Duodenal mucosa (tissue), 2 donors: ENCODE data around the gene AIG1.
"Not testable (repeated sequence)": the region's sequence is repeated elsewhere in the genome, so short reads cannot be mapped to it uniquely, and the experiment has no call there.

Experiments used
- H3K27ac ChIP-seq: one replicate; pipeline ENCODE4 v1.7.0; 2013; ENCODE audit warnings: low read depth, low read length
- H3K27me3 ChIP-seq, 2 donors: one replicate each; pipeline ENCODE4 v1.7.0; 2013; ENCODE audit warnings: low read length in 2 of 2, control low read depth in 1 of 2; ENCODE audit not compliant: insufficient read depth in 2 of 2, control insufficient read depth in 1 of 2
- H3K36me3 ChIP-seq, 2 donors: one replicate each; pipeline ENCODE4 v1.7.0; 2013; ENCODE audit warnings: low read length in 2 of 2, control low read depth in 1 of 2; ENCODE audit not compliant: insufficient read depth in 2 of 2, control insufficient read depth in 1 of 2
- H3K4me1 ChIP-seq, 2 donors: one replicate each; pipeline ENCODE4 v1.7.0; 2013; ENCODE audit warnings: low read length in 2 of 2, control low read depth in 1 of 2; ENCODE audit not compliant: insufficient read depth in 2 of 2, control insufficient read depth in 1 of 2
- H3K4me3 ChIP-seq, 2 donors: one replicate each; pipeline ENCODE4 v1.7.0; 2013; ENCODE audit warnings: low read length in 2 of 2, low read depth in 1 of 2
- H3K9ac ChIP-seq, 2 donors: one replicate each; pipeline ENCODE4 v1.7.0; 2013; ENCODE audit warnings: low read length in 2 of 2, low read depth in 1 of 2
- H3K9me3 ChIP-seq, 2 donors: one replicate each; pipeline ENCODE4 v1.7.0; 2013; ENCODE audit warnings: low read length in 2 of 2, control low read depth in 1 of 2; ENCODE audit not compliant: control insufficient read depth in 1 of 2

AIG1 gene

DNA sequence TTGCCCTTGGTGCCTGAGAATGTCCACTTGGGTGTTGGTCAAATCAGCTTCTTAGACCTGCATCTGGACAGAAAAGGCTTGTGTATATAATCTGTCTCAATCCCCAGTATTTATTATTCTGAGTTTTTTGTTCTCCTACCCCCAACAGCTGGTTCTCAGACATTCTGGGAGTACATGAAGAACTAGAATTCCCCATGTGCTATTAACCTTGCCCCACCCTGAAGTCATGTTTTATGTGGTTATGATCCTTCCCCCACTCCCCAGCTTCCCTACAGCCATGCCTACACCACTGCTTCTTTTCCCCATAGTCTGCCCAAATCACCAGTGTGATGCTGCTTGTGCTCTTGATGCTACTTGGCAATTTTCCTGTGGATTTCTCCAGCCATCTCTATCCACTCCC is 232.8 kb downstream of the AIG1 start:
- Histone ChIP-seq H3K9me3 (no peaks in the 10 kb centered on the region), H3K27ac (no peak overlapping the region), H3K4me3 (no peak overlapping the region), H3K36me3 (peaks cover 0 to 3% of the 10 kb centered on the region in 2 donors), H3K27me3 (no peaks in the 10 kb centered on the region), H3K9ac (no peak overlapping the region), H3K4me1 (no peaks in the 10 kb centered on the region)

DNA sequence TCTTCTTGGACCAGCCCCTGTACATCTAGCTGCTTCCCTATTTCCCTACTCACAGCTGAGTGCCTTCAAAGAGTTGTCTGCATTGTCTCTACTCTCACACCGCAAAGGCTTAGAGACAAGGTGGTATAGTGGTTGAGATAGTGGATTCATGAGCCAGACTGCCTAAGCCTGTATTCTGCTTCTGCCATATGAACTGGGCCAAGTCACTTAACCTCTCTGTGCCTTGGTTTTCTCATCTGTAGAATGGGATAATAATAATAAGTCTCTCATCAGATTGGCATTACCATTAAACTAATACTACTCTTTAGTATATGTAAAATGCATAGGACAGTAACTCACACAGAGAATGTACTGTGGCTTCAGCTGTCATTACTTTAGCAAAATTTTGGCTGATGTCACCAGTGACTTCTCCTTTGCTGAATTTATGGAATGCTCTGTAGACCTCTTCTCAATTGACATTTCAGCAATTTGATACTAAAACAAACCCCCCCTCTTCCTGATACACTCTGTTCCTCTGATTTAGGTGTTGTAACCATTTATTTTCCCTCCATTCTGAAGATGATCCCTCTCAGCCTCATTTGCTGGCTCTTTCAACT is 233.7 kb downstream of the AIG1 start:
- Histone ChIP-seq H3K36me3 (peaks cover 0 to 3% of the 10 kb centered on the region in 2 donors), H3K4me3 (no peak overlapping the region), H3K4me1 (no peaks in the 10 kb centered on the region), H3K27ac (no peak overlapping the region), H3K27me3 (no peaks in the 10 kb centered on the region), H3K9ac (no peak overlapping the region), H3K9me3 (no peaks in the 10 kb centered on the region)

DNA sequence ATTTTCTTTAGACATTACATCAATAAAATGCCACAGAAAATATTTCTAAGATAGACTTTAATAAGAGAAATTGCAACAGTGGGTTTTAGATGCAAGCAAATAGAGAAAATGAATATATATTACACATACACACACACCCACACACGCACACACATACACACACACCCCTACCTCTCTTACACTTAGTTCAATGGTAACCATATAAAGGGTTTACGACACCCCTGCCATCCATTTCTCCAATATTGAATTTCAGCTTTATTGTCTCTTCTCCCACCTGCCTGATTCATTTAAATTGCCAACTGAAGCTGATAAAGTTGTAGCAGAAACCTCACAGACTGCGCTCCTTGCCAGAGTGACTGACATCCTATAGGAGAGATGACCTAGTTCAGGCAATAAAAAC is 235.2 kb downstream of the AIG1 start:
- no peaks in the 10 kb centered on the region for H3K9me3 ChIP-seq
- H3K4me1 ChIP-seq = no peaks in the 10 kb centered on the region
- H3K27me3 ChIP-seq = no peaks in the 10 kb centered on the region
- no peak overlapping the region for H3K9ac ChIP-seq
- H3K4me3 ChIP-seq = no peak overlapping the region
- no peak overlapping the region for H3K27ac ChIP-seq
- H3K36me3 ChIP-seq = peaks cover 0 to 3% of the 10 kb centered on the region in 2 donors

DNA sequence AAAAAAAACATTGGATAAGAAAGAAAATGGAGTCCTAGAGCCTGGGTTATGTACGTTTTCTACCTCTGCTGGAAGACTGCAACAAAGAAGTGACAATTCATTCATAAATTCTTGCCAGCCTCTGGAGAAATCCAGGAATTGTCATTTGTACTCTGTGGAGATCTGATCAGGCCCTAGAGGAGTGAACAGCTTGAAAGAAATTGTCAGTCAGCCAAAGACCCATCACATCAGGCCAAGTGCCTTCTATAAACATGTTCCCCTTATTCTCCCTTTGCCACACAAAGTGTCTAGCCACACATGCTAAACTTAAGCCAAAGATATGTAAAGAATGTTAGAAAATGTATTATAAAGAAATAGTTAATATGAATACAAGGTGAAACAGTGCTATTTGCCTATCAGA is 237.4 kb downstream of the AIG1 start:
- Histone ChIP-seq H3K4me3 (no peak overlapping the region), H3K9me3 (no peaks in the 10 kb centered on the region), H3K36me3 (peaks cover 0 to 3% of the 10 kb centered on the region in 2 donors)

DNA sequence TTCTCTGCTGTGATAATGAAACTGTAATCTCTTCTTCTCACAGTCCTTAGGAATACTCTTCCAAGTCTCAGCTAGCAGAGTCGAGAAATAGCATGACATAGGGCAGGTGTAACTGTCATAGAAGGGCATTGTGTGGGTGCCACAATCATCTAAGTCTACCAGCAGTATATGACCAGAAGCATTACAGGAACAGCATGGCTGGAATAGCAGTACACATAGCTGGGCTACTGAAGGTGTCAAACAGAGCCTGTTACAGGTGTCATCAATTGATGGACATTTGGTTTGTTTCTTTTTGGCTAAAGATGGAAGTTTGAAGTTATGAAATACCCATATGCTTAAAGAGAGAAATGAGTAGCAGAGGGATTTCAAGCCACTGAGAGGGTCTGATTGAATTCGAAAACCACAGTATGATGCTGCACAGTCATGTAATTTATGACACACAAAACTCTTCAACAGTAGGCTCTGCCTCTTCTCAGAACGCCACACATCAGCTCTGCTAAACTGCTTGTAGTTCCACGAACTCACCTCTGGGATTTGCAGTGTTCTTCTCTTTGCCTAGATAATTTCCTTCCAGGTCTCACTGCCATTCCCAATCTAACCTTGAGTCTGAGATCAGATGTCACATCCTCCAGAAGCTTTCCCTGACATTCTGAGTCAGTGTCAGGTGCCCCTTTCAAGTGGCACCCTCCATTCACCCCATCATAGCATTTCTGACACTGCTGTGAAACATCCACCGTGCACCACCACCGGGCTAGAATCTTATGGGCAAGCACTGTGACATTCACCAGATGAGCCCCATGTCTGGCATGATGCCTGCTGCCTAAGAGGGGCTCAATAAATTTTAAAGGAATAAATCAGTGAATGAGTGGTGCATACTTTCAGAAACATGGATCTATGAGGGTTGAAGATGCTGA is 238.8 kb downstream of the AIG1 start:
- H3K4me1 ChIP-seq = no peaks in the 10 kb centered on the region
- no peak overlapping the region for H3K27ac ChIP-seq
- no peaks in the 10 kb centered on the region for H3K9me3 ChIP-seq
- peaks cover 0 to 3% of the 10 kb centered on the region in 2 donors for H3K36me3 ChIP-seq
- no peak overlapping the region for H3K9ac ChIP-seq
- H3K4me3 ChIP-seq = no peak overlapping the region
- H3K27me3 ChIP-seq = no peaks in the 10 kb centered on the region

More for the DNA sequence above, 237.4 kb downstream of the AIG1 start:
- Histone ChIP-seq H3K27me3 (no peaks in the 10 kb centered on the region), H3K27ac (no peak overlapping the region), H3K4me1 (no peaks in the 10 kb centered on the region), H3K9ac (no peak overlapping the region)

DNA sequence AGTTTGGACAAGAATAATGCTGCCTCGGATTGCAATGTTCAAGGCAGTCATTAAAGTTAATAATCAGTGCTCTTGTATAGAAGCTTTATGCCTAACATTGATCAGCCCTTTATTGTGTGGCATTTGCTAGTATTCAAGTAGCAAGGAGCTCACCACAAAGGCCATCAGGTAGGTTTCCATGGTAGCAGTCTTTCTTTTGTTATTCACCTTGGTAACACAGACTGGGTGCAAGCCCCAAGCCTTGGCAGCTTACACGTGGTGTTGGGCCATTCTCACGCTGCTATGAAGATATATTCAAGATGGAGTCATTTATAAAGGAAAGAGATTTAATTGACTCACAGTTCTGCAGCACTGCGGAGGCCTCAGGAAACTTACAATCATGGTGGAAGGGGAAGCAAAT is 240.5 kb downstream of the AIG1 start:
- no peak overlapping the region for H3K9ac ChIP-seq
- H3K9me3 ChIP-seq = no peaks in the 10 kb centered on the region
- no peak overlapping the region for H3K27ac ChIP-seq
- no peaks in the 10 kb centered on the region for H3K4me1 ChIP-seq
- no peaks in the 10 kb centered on the region for H3K36me3 ChIP-seq
- no peaks in the 10 kb centered on the region for H3K27me3 ChIP-seq
- H3K4me3 ChIP-seq = no peak overlapping the region

DNA sequence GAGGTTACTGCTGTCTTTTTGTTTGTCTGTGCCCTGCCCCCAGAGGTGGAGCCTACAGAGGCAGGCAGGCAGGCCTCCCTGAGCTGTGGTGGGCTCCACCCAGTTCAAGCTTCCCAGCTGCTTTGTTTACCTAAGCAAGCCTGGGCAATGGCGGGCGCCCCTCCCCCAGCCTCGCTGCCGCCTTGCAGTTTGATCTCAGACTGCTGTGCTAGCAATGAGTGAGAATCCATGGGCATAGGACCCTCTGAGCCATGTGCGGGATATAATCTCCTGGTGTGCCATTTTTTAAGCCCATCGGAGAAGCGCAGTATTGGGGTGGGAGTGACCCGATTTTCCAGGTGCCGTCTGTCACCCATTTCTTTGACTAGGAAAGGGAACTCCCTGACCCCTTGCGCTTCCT is 247.1 kb downstream of the AIG1 start:
- not testable (repeated sequence) for H3K36me3 ChIP-seq, H3K4me3 ChIP-seq, H3K27ac ChIP-seq, H3K9ac ChIP-seq, H3K27me3 ChIP-seq, H3K9me3 ChIP-seq, H3K4me1 ChIP-seq

DNA sequence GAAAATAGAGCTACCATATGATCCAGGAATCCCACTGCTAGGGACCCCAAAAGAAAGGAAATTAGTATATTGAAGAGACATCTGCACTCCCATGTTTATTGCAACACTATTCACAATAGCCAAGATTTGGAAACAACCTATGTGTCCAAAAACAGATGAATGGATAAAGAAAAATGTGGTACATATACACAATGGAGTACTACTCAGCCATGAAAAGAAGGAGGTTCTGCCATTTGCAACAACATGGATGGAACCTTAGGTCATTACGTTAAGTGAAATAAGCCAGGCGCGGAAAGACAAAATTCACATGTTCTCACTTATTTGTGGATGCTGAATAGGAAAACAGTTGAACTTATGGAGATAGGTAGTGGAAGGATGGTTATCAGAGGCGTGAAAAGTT is 252.5 kb downstream of the AIG1 start:
- no peak overlapping the region for H3K9ac ChIP-seq
- no peak overlapping the region for H3K27ac ChIP-seq
- H3K9me3 ChIP-seq = peaks cover 0 to 3% of the 10 kb centered on the region in 2 donors
- H3K36me3 ChIP-seq = no peaks in the 10 kb centered on the region
- H3K4me3 ChIP-seq = no peak overlapping the region
- no peaks in the 10 kb centered on the region for H3K4me1 ChIP-seq
- no peaks in the 10 kb centered on the region for H3K27me3 ChIP-seq

DNA sequence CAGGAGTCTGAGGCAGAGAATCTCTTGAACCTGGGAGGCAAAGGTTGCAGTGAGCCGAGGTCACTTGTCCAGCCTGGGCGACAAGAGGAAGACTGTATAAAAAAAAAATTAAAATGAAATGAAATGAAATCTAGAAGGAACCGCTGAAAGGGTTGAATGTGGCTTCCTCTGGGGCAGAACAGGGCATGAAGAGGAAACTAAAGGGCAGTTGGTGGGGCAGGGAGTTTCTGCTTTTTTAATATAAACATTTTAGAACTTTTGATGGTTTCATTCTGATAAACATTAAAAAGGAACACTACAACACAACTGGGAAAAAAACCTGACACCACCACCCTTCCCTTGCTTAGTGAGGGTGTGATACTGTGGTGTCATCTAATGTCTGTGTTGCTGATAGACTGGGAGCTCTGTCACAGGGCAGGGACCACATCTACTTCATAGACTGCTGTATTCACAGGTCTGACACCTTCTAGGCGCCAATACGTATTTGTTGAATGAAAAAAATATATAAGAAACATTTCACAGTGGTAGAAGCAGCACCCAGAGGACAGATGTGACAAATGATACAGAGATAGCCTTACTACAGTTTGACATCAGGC is 260.9 kb downstream of the AIG1 start:
- Histone ChIP-seq H3K27ac (no peak overlapping the region), H3K4me1 (no peaks in the 10 kb centered on the region), H3K36me3 (no peaks in the 10 kb centered on the region), H3K9me3 (no peaks in the 10 kb centered on the region), H3K9ac (no peak overlapping the region), H3K4me3 (no peak overlapping the region), H3K27me3 (no peaks in the 10 kb centered on the region)

DNA sequence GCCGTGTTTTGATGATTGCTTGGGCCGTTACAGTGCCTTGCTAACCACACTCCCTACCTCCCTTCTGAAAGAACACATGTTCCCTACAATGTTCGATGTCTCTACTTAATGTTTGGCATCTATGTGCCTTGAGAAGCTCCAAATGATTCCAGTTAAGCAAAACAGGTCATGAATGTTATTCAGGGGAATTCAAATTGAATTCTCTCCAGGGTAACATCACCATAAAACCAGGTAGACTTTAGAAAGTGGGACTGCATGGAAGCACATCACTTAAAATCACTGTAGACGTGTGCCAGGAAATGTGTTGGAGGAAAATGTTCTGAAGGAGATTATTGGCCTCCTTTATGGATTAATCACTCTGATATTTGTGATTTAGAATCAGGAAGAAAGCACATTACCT is 261.7 kb downstream of the AIG1 start:
- Histone ChIP-seq H3K4me3 (no peak overlapping the region), H3K27me3 (no peaks in the 10 kb centered on the region), H3K9ac (no peak overlapping the region), H3K9me3 (no peaks in the 10 kb centered on the region), H3K4me1 (no peaks in the 10 kb centered on the region), H3K36me3 (no peaks in the 10 kb centered on the region), H3K27ac (no peak overlapping the region)
